Mesenchymal stem cell (in vitro differentiated cells and primary cell): Measurements from ENCODE around the gene ZBTB37.

Experiments used
- DNase-seq: peaks from one replicate; pipeline ENCODE4 v3.0.0-alpha.2; 2013
- H2AFZ ChIP-seq: one replicate; pipeline ENCODE4 v1.6.1; 2013; ENCODE audit warnings: low read depth, mild to moderate bottlenecking, control low read depth, inconsistent platforms, low read length, moderate library complexity
- H2AK5ac ChIP-seq: 2 replicates; pipeline ENCODE4 v1.6.1; 2013; ENCODE audit warnings: low read length, moderate library complexity, mild to moderate bottlenecking, inconsistent platforms; ENCODE audit not compliant: severe bottlenecking
- H2BK120ac ChIP-seq: one replicate; pipeline ENCODE4 v1.6.1; 2013; ENCODE audit warnings: low read depth, mild to moderate bottlenecking, inconsistent platforms, low read length, moderate library complexity
- H2BK12ac ChIP-seq, 2 experiments: one replicate each; pipeline ENCODE4 v1.6.1; 2013; ENCODE audit warnings: inconsistent platforms in 2 of 2, low read length in 2 of 2, mild to moderate bottlenecking in 2 of 2, moderate library complexity in 2 of 2, control low read depth in 1 of 2
- H2BK15ac ChIP-seq: one replicate; pipeline ENCODE4 v1.6.1; 2013; ENCODE audit warnings: mild to moderate bottlenecking, low read depth, inconsistent platforms; ENCODE audit not compliant: poor library complexity, severe bottlenecking
- H2BK5ac ChIP-seq: 2 replicates; pipeline ENCODE4 v1.6.1; 2013; ENCODE audit warnings: low read depth, mild to moderate bottlenecking, low read length, control low read depth, inconsistent platforms; ENCODE audit not compliant: poor library complexity, severe bottlenecking
- H3K14ac ChIP-seq, 2 experiments: one replicate each; pipeline ENCODE4 v1.6.1; 2013; ENCODE audit warnings: inconsistent platforms in 2 of 2, low read length in 2 of 2, control low read depth in 1 of 2, mild to moderate bottlenecking in 1 of 2, moderate library complexity in 1 of 2
- H3K18ac ChIP-seq, 2 experiments: one replicate each; pipeline ENCODE4 v1.6.1; 2013; ENCODE audit warnings: inconsistent platforms in 2 of 2, low read length in 2 of 2, control low read depth in 1 of 2, low read depth in 1 of 2, mild to moderate bottlenecking in 1 of 2
- H3K23ac ChIP-seq, 2 experiments: one replicate each; pipeline ENCODE4 v1.6.1; 2013; ENCODE audit warnings: inconsistent platforms in 2 of 2, low read length in 2 of 2, mild to moderate bottlenecking in 2 of 2, moderate library complexity in 2 of 2, control low read depth in 1 of 2
- H3K27ac ChIP-seq: 2 replicates; pipeline ENCODE4 v1.5.1; 2013; ENCODE audit warnings: mild to moderate bottlenecking, moderate library complexity, low read length, control low read depth, inconsistent platforms; ENCODE audit not compliant: poor library complexity, severe bottlenecking
- H3K27me3 ChIP-seq, 2 experiments: 2 replicates each; pipeline versions ENCODE4 v1.6.1 to v1.7.0; 2013; ENCODE audit warnings: low read length in 2 of 2, mild to moderate bottlenecking in 2 of 2, moderate library complexity in 2 of 2, control low read depth in 1 of 2, inconsistent platforms in 1 of 2; ENCODE audit not compliant: control insufficient read depth in 1 of 2, insufficient read depth in 1 of 2
- H3K36me3 ChIP-seq, 2 experiments: 2 replicates each; pipeline versions ENCODE4 v1.6.1 to v1.7.0; 2013; ENCODE audit warnings: low read length in 2 of 2, control low read depth in 1 of 2, inconsistent platforms in 1 of 2, low read depth in 1 of 2, mild to moderate bottlenecking in 1 of 2; ENCODE audit not compliant: insufficient read depth in 2 of 2, control insufficient read depth in 1 of 2
- H3K4ac ChIP-seq, 2 experiments: one replicate each; pipeline ENCODE4 v1.6.1; 2013; ENCODE audit warnings: inconsistent platforms in 2 of 2, low read length in 2 of 2, mild to moderate bottlenecking in 2 of 2, moderate library complexity in 2 of 2, control low read depth in 1 of 2, low read depth in 1 of 2
- H3K4me1 ChIP-seq: 2 replicates; pipeline ENCODE4 v1.6.1; 2013; ENCODE audit warnings: low read depth, low read length, control low read depth; ENCODE audit not compliant: control insufficient read depth, insufficient read depth
- H3K4me2 ChIP-seq: 2 replicates; pipeline ENCODE4 v1.6.1; 2013; ENCODE audit warnings: low read length, mild to moderate bottlenecking, inconsistent platforms; ENCODE audit not compliant: poor library complexity, severe bottlenecking
- H3K4me3 ChIP-seq, 2 experiments: 2 replicates each; pipeline versions ENCODE4 v1.5.1 to v1.7.0; 2013; ENCODE audit warnings: low read length in 2 of 2, mild to moderate bottlenecking in 2 of 2, control low read depth in 1 of 2, low read depth in 1 of 2; ENCODE audit not compliant: insufficient read depth in 1 of 2
- H3K79me1 ChIP-seq: replicated peaks from 2 replicates; pipeline ENCODE4 v1.6.1; 2013; ENCODE audit warnings: mild to moderate bottlenecking, control low read depth, low read length, inconsistent platforms; ENCODE audit not compliant: poor library complexity, severe bottlenecking
- H3K9ac ChIP-seq: 2 replicates; pipeline ENCODE4 v1.7.0; 2013; ENCODE audit warnings: mild to moderate bottlenecking, low read length, moderate library complexity
- H3K9me3 ChIP-seq: 2 replicates; pipeline ENCODE4 v1.7.0; 2013; ENCODE audit warnings: mild to moderate bottlenecking, low read length; ENCODE audit not compliant: control insufficient read depth
- H4K8ac ChIP-seq: one replicate; pipeline ENCODE4 v1.6.1; 2013; ENCODE audit warnings: inconsistent platforms, mild to moderate bottlenecking, low read length, moderate library complexity
- H4K91ac ChIP-seq: one replicate; pipeline ENCODE4 v1.6.1; 2013; ENCODE audit warnings: mild to moderate bottlenecking, low read length, inconsistent platforms
- WGBS: methylation state at CpG from one replicate; pipeline ENCODE4 v1.1.7; 2013; ENCODE audit warnings: mixed read lengths; 5-methylcytosine and 5-hydroxymethylcytosine counted together

Gene ZBTB37

DNA sequence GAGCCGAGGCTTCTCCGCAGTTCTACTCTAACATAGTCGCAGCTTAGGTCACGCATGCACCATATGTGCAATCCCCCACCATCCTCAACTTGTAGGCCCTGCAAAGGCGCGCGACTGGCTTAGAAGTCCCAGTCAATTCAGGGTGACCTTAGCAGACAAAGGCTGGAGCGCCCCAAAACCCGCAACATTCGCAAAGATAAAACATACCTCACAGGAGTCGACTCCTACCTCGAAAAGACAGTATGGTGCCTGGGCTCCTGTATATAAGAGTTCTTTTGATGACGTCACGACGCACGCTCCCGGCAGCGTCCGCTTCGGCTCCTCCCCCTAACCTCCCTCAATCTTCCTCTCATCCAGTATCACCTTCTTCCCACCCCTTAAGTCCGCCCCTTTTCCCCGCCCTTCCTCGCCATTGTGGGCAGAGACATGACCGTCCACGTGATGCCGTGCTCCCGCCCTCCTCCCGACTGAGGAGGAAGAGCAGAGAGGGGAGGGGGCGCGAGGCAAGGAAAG lies 371 bp upstream of the ZBTB37 start, which contains the start of gene GAS5:
GAS5 (minus strand) TSS at position 237 of the 513 bp plus-strand sequence.
- WGBS, result 2% methylated on average over 18 of the region's 30 CpGs
- H2BK12ac ChIP-seq, result peak within 1 kb of the TSS; percentile 18 to 89
- H2AK5ac ChIP-seq, result peak within 1 kb of the TSS; percentile 72
- peak within 1 kb of the TSS; percentile 77 for H2AFZ ChIP-seq
- peak within 1 kb of the TSS; percentile 81 for H3K4me2 ChIP-seq
- no peaks in the 10 kb centered on the region for H3K4me1 ChIP-seq
- H3K27ac ChIP-seq, result peak within 1 kb of the TSS; percentile 81
- H2BK5ac ChIP-seq, result peak within 1 kb of the TSS; percentile 93
- H3K18ac ChIP-seq, result peak within 1 kb of the TSS; percentile 98 to 100
- DNase-seq, result peak; percentile 100
- no peaks in the 10 kb centered on the region for H3K9me3 ChIP-seq
- H4K8ac ChIP-seq, result peak within 1 kb of the TSS; percentile 94
- peaks cover 17 to 60% of the 10 kb centered on the region in 2 experiments for H3K36me3 ChIP-seq
- no peaks in the 10 kb centered on the region for H3K27me3 ChIP-seq
- peak within 1 kb of the TSS; percentile 91 to 97 for H3K4ac ChIP-seq
- H2BK15ac ChIP-seq, result peak within 1 kb of the TSS; percentile 86
- peak within 1 kb of the TSS; percentile 92 for H3K9ac ChIP-seq
- peak within 1 kb of the TSS in 1 of 2 experiments; percentile 27 for H3K23ac ChIP-seq
- peak within 1 kb of the TSS in 1 of 2 experiments; percentile 99 for H3K14ac ChIP-seq
- peaks cover 18% of the 10 kb centered on the region for H3K79me1 ChIP-seq
- peak within 1 kb of the TSS; percentile 82 to 91 for H3K4me3 ChIP-seq
- peak within 1 kb of the TSS; percentile 92 for H2BK120ac ChIP-seq
- H4K91ac ChIP-seq, result peak within 1 kb of the TSS; percentile 96

DNA sequence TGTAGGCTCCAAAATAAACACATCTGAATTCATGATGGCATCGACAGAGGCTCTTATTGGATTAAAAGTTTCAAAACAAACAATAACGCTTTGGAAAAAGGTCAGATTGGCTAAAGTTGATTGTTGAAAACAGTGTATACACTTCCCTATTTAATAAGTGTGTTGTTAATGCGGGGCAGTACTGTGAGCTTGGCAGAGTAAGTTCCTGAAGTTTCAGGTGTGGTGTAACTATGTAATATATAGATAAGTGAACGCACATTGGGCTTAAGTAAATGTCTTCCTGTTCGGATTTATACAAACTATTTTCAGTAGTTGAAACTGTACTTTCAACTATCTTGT lies 810 bp downstream of the ZBTB37 start:
- H3K4ac ChIP-seq, result peak overlapping the region in 1 of 2 experiments; percentile 91
- no peaks in the 10 kb centered on the region for H3K4me1 ChIP-seq
- H3K27me3 ChIP-seq, result no peaks in the 10 kb centered on the region
- no peak overlapping the region for H4K8ac ChIP-seq
- H3K9ac ChIP-seq, result peak overlapping the region; percentile 92
- H2AFZ ChIP-seq, result no peak overlapping the region
- peaks cover 21% of the 10 kb centered on the region for H3K79me1 ChIP-seq
- peak overlapping the region in 1 of 2 experiments; percentile 98 for H3K18ac ChIP-seq
- H4K91ac ChIP-seq, result no peak overlapping the region
- H3K27ac ChIP-seq, result peak overlapping the region; percentile 81
- no peak overlapping the region for H2BK120ac ChIP-seq
- H2AK5ac ChIP-seq, result no peak overlapping the region
- H2BK15ac ChIP-seq, result no peak overlapping the region
- no peak for DNase-seq
- no peak overlapping the region for H2BK12ac ChIP-seq
- H3K23ac ChIP-seq, result no peak overlapping the region
- no peak overlapping the region for H2BK5ac ChIP-seq
- no peaks in the 10 kb centered on the region for H3K9me3 ChIP-seq
- peak overlapping the region; percentile 82 to 91 for H3K4me3 ChIP-seq
- H3K4me2 ChIP-seq, result peak overlapping the region; percentile 81
- peaks cover 15 to 58% of the 10 kb centered on the region in 2 experiments for H3K36me3 ChIP-seq
- WGBS, result 8% methylated on average over 3 of the region's 5 CpGs
- no peak overlapping the region for H3K14ac ChIP-seq

DNA sequence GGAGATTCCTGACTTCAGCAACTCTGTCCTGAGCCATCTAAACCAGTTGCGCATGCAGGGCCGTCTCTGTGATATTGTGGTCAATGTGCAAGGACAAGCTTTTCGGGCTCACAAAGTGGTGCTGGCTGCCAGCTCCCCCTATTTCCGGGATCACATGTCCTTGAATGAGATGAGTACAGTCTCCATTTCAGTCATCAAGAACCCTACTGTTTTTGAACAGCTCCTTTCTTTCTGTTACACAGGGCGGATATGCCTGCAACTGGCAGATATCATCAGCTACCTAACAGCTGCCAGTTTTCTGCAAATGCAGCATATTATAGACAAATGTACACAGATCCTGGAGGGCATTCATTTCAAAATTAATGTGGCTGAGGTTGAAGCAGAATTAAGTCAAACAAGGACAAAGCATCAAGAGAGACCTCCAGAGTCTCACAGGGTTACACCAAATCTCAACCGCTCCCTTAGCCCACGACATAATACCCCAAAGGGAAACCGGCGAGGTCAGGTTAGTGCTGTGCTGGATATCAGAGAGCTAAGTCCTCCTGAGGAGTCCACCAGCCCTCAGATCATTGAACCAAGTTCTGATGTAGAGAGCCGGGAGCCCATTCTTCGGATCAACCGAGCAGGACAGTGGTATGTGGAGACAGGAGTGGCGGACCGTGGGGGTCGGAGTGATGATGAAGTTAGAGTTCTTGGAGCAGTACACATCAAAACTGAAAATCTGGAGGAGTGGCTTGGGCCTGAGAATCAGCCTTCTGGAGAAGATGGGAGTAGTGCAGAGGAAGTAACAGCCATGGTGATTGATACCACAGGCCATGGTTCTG lies 2.3 kb downstream of the ZBTB37 start:
- Histone ChIP-seq H3K18ac (no peak overlapping the region), H3K36me3 (peaks cover 14 to 50% of the 10 kb centered on the region in 2 experiments), H2AFZ (no peak overlapping the region), H3K23ac (no peak overlapping the region), H2BK12ac (no peak overlapping the region), H3K4me2 (no peak overlapping the region), H3K4me1 (no peaks in the 10 kb centered on the region), H3K79me1 (peaks cover 22% of the 10 kb centered on the region), H2BK5ac (no peak overlapping the region), H3K9ac (no peak overlapping the region), H2BK15ac (no peak overlapping the region), H2AK5ac (no peak overlapping the region), H3K14ac (no peak overlapping the region), H3K27me3 (no peaks in the 10 kb centered on the region), H3K9me3 (no peaks in the 10 kb centered on the region), H3K4me3 (no peak overlapping the region), H2BK120ac (no peak overlapping the region), H4K91ac (peak overlapping the region; percentile 20), H3K27ac (no peak overlapping the region), H4K8ac (peak overlapping the region; percentile 49), H3K4ac (no peak overlapping the region)
- WGBS, result 98% methylated on average over 14 of the region's 15 CpGs
- DNase-seq, result no peak

DNA sequence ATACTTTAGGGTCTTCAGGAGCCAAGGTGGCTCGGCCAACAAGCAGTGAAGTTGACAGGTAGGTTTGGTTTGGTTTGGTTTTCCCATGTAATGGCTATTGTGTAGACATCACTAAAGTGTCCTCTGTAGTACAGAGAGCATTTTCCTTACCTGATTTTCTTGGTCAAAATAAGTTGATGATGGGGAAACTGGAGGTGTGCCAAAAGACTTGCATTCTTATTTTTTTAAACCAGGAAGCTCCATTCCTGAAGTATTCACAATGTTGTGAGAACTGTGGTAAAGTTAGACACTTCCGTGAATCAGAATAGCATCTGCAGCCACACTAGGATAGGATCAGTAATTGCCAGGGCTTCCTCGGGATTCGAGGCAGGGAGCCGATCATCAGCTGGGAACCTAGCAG lies 2.9 kb downstream of the ZBTB37 start:
- no peak overlapping the region for H3K23ac ChIP-seq
- H3K9me3 ChIP-seq, result no peaks in the 10 kb centered on the region
- no peak overlapping the region for H4K8ac ChIP-seq
- peaks cover 14 to 50% of the 10 kb centered on the region in 2 experiments for H3K36me3 ChIP-seq
- no peak overlapping the region for H3K4ac ChIP-seq
- no peak overlapping the region for H2AK5ac ChIP-seq
- peaks cover 25% of the 10 kb centered on the region for H3K79me1 ChIP-seq
- no peaks in the 10 kb centered on the region for H3K27me3 ChIP-seq
- no peak overlapping the region for H3K4me3 ChIP-seq
- no peak overlapping the region for H2BK120ac ChIP-seq
- no peak overlapping the region for H3K9ac ChIP-seq
- H2BK12ac ChIP-seq, result no peak overlapping the region
- no peak overlapping the region for H2AFZ ChIP-seq
- H3K4me2 ChIP-seq, result no peak overlapping the region
- no peak overlapping the region for H3K18ac ChIP-seq
- H3K4me1 ChIP-seq, result peaks cover 3% of the 10 kb centered on the region
- H2BK5ac ChIP-seq, result no peak overlapping the region
- DNase-seq, result no peak
- no peak overlapping the region for H2BK15ac ChIP-seq
- 98% methylated on average over 5 of the region's 5 CpGs for WGBS
- H3K27ac ChIP-seq, result no peak overlapping the region
- H4K91ac ChIP-seq, result no peak overlapping the region
- H3K14ac ChIP-seq, result no peak overlapping the region
